Measurements from ENCODE around the gene CYS1. TPM values are rescaled to one million over a fixed set of nuclear protein-coding genes. Genes with fewer than 3 reads are reported as not detected.

The CYS1 gene
- total RNA-seq, 1 donor from 2014 or later, result 3.7 TPM

DNA sequence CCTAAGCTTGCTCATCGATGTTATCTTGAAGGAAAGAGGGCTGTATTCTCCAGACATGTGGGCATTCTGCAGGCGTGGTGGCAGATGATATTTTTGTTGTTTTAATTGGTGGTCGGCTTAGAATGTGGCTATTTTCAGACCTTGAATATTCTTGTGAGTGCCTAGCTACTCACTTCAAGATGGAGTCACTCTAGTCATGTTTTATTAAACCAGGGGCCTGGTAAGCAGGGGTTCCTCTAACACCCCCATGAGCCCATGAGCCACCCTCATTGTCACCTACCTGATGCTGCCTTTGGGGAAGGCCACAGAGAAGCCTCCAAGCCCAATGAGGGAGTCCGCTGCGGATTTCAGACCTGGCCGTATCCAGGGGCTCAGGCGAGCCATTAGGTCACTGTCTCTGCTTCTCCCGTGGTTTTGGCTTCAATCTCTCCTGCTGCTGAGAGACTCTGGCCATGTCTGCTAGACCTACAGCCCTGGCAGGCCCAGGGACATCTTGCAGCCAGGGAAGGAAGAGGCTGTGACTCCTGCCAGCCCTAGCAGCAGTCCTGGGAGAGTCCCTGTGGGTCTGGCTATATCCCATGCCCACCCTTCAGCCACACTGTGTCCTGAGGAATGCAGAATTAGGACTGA, 53.2 kb downstream of the CYS1 start:
- TF ChIP-seq, protein P1, sequence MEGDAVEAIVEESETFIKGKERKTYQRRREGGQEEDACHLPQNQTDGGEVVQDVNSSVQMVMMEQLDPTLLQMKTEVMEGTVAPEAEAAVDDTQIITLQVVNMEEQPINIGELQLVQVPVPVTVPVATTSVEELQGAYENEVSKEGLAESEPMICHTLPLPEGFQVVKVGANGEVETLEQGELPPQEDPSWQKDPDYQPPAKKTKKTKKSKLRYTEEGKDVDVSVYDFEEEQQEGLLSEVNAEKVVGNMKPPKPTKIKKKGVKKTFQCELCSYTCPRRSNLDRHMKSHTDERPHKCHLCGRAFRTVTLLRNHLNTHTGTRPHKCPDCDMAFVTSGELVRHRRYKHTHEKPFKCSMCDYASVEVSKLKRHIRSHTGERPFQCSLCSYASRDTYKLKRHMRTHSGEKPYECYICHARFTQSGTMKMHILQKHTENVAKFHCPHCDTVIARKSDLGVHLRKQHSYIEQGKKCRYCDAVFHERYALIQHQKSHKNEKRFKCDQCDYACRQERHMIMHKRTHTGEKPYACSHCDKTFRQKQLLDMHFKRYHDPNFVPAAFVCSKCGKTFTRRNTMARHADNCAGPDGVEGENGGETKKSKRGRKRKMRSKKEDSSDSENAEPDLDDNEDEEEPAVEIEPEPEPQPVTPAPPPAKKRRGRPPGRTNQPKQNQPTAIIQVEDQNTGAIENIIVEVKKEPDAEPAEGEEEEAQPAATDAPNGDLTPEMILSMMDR (IDR thresholded peaks at IDR 0.05; ENCODE audit: insufficient read depth, low read depth, low read length), result no peak
- no peak for TF ChIP-seq EZH2 (IDR thresholded peaks at IDR 0.05; ENCODE audit: insufficient read depth, low read length)

DNA sequence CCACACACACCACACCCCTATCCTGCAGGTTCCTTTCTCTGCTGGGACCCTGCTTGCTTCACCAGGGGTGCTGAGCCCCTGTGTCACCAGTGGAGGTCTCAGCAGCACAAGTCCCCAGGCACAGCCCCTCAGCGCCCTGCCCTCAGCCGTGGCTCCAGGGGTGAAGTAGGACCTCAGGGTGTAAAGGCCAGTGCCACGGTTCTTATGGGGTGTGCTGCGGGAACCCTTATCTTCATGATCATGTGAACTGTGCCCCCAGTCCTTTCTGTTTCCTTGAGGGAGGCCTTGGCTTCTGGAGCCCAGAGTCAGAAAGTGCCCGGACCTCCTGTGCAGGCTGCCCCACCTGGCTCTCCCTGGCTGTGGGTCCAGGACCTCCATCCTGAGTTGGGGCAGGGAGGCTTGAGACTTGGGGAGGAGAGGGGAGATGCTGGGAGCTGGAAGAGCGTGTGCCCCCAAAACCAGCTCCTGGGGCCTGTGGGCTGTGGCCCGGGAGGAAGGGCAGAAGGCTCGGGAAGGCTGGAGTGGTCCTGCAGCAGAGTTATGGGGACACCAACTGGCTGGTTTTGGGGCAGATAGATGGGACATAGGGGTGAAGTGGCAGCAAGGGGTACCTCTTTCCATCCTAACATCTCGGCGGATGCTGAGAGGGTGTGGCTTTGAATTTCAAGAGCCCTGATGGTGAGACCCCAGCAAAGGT, 57.1 kb downstream of the CYS1 start:
- H3K36me3 Mint-ChIP-seq (ENCODE audit: low read depth, unreplicated experiment), result no peaks in the 10 kb centered on the region
- H3K9me3 ChIP-seq (ENCODE audit: insufficient read depth, low read depth, low read length), result no peaks in the 10 kb centered on the region
- H3K4me1 ChIP-seq (ENCODE audit: insufficient read depth, low read length), result no peaks in the 10 kb centered on the region
- no peaks in the 10 kb centered on the region for H3K4me1 Mint-ChIP-seq (ENCODE audit: low read depth, unreplicated experiment)
- H3K27ac ChIP-seq (ENCODE audit: low read depth, low read length), result no peak overlapping the region
- peaks cover 27% of the 10 kb centered on the region for H3K27me3 Mint-ChIP-seq (ENCODE audit: low read depth, unreplicated experiment)
- H3K27ac Mint-ChIP-seq (ENCODE audit: unreplicated experiment), result no peak overlapping the region
- TF ChIP-seq, protein P1 (IDR thresholded peaks at IDR 0.05; ENCODE audit: insufficient read depth, low read depth, low read length), result no peak
- TF ChIP-seq EZH2 (IDR thresholded peaks at IDR 0.05; ENCODE audit: insufficient read depth, low read length), result no peak
- H3K79me2 ChIP-seq (ENCODE audit: insufficient read depth, low read length), result no peaks in the 10 kb centered on the region
- FAIRE-seq (no peak), DNase-seq (ENCODE audit: low read depth) (no peak)
- peaks cover 3% of the 10 kb centered on the region for H3K9me3 Mint-ChIP-seq (ENCODE audit: unreplicated experiment)
- no peak overlapping the region for H3K4me3 ChIP-seq (ENCODE audit: insufficient read depth, low read depth, low read length)
- no peak overlapping the region for H3K4me3 Mint-ChIP-seq (ENCODE audit: unreplicated experiment)
- H2AFZ ChIP-seq (ENCODE audit: low read depth, low read length), result no peak overlapping the region
- H4K20me1 ChIP-seq (ENCODE audit: insufficient read depth, low read length), result no peaks in the 10 kb centered on the region
- H3K27me3 ChIP-seq (ENCODE audit: insufficient read depth, low read length), result peaks cover 13% of the 10 kb centered on the region
- no peak overlapping the region for H3K4me2 ChIP-seq (ENCODE audit: low read length)
- H3K36me3 ChIP-seq (ENCODE audit: insufficient read depth, low read length), result no peaks in the 10 kb centered on the region
- H3K9ac ChIP-seq (ENCODE audit: low read length), result no peak overlapping the region

More for the DNA sequence above, 53.2 kb downstream of the CYS1 start:
- Histone ChIP-seq H3K4me2 (ENCODE audit: low read length) (no peak overlapping the region), H3K79me2 (ENCODE audit: insufficient read depth, low read length) (no peaks in the 10 kb centered on the region), H4K20me1 (ENCODE audit: insufficient read depth, low read length) (no peaks in the 10 kb centered on the region), H3K9me3 (ENCODE audit: insufficient read depth, low read depth, low read length) (no peaks in the 10 kb centered on the region), H2AFZ (ENCODE audit: low read depth, low read length) (no peak overlapping the region), H3K27ac (ENCODE audit: low read depth, low read length) (no peak overlapping the region), H3K27me3 (ENCODE audit: insufficient read depth, low read length) (peaks cover 4% of the 10 kb centered on the region), H3K4me3 (ENCODE audit: insufficient read depth, low read depth, low read length) (no peak overlapping the region), H3K9ac (ENCODE audit: low read length) (no peak overlapping the region), H3K4me1 (ENCODE audit: insufficient read depth, low read length) (peaks cover 7% of the 10 kb centered on the region), H3K36me3 (ENCODE audit: insufficient read depth, low read length) (no peaks in the 10 kb centered on the region)
- DNase-seq (ENCODE audit: low read depth) (no peak), FAIRE-seq (no peak)
- H3K9me3 Mint-ChIP-seq (ENCODE audit: unreplicated experiment), result no peaks in the 10 kb centered on the region
- no peaks in the 10 kb centered on the region for H3K4me1 Mint-ChIP-seq (ENCODE audit: low read depth, unreplicated experiment)
- peaks cover 14% of the 10 kb centered on the region for H3K27me3 Mint-ChIP-seq (ENCODE audit: low read depth, unreplicated experiment)
- no peak overlapping the region for H3K4me3 Mint-ChIP-seq (ENCODE audit: unreplicated experiment)
- no peaks in the 10 kb centered on the region for H3K36me3 Mint-ChIP-seq (ENCODE audit: low read depth, unreplicated experiment)
- H3K27ac Mint-ChIP-seq (ENCODE audit: unreplicated experiment), result no peak overlapping the region

DNA sequence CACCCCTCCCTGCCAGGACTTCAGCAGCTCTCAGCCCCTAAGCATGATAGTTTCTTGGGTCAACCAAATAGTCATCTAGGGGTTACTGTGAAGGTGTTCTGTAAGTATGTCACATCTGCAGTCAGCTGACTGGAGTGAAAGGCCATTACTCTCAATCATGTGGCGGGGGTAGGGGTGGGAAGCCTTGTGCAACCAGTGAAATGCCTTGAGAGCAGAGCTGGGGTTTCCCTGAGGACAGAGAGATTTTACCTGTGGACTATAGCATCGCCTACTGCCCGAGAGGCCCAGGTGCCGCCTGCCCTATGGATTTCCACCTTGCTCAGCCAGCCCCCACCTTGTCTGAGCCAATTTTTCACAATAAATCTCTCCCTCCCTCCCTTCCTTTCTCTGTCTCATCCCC, 57.8 kb downstream of the CYS1 start:
- no peak overlapping the region for H3K9ac ChIP-seq (ENCODE audit: low read length)
- Mint-ChIP-seq H3K9me3 (ENCODE audit: unreplicated experiment) (peaks cover 7% of the 10 kb centered on the region), H3K36me3 (ENCODE audit: low read depth, unreplicated experiment) (no peaks in the 10 kb centered on the region), H3K4me1 (ENCODE audit: low read depth, unreplicated experiment) (no peaks in the 10 kb centered on the region), H3K4me3 (ENCODE audit: unreplicated experiment) (no peak overlapping the region), H3K27me3 (ENCODE audit: low read depth, unreplicated experiment) (peaks cover 29% of the 10 kb centered on the region), H3K27ac (ENCODE audit: unreplicated experiment) (no peak overlapping the region)
- H3K4me1 ChIP-seq (ENCODE audit: insufficient read depth, low read length), result no peaks in the 10 kb centered on the region
- no peak overlapping the region for H3K4me2 ChIP-seq (ENCODE audit: low read length)
- no peak for FAIRE-seq
- H3K27ac ChIP-seq (ENCODE audit: low read depth, low read length), result no peak overlapping the region
- peaks cover under 1% of the 10 kb centered on the region for H3K9me3 ChIP-seq (ENCODE audit: insufficient read depth, low read depth, low read length)
- H2AFZ ChIP-seq (ENCODE audit: low read depth, low read length), result no peak overlapping the region
- H3K27me3 ChIP-seq (ENCODE audit: insufficient read depth, low read length), result peaks cover 15% of the 10 kb centered on the region
- H4K20me1 ChIP-seq (ENCODE audit: insufficient read depth, low read length), result no peaks in the 10 kb centered on the region
- H3K4me3 ChIP-seq (ENCODE audit: insufficient read depth, low read depth, low read length), result no peak overlapping the region
- H3K79me2 ChIP-seq (ENCODE audit: insufficient read depth, low read length), result no peaks in the 10 kb centered on the region
- H3K36me3 ChIP-seq (ENCODE audit: insufficient read depth, low read length), result no peaks in the 10 kb centered on the region
- DNase-seq (ENCODE audit: low read depth), result no peak
- TF ChIP-seq EZH2 (IDR thresholded peaks at IDR 0.05; ENCODE audit: insufficient read depth, low read length), result no peak
- TF ChIP-seq, protein P1 (IDR thresholded peaks at IDR 0.05; ENCODE audit: insufficient read depth, low read depth, low read length), result no peak

Measured in astrocyte (in vitro differentiated cells and primary cell).